H1 (cell line): Measurements from ENCODE around the gene DCTN5. TPM values are rescaled to one million over a fixed set of nuclear protein-coding genes. Genes with fewer than 3 reads are reported as not detected.

Experiments
- CTCF ChIA-PET: fragments of 300-600 bp; sonication (Branson Sonifier 250); formaldehyde crosslinking; loops from one replicate; lab custom pipeline; 2021; ENCODE audit not compliant: partially characterized antibody; lab: Charles Lee
- POLR2A ChIA-PET: fragments of 300-600 bp; sonication (Branson Sonifier 250); formaldehyde crosslinking; loops from one replicate; lab custom pipeline; 2021; ENCODE audit warnings: inconsistent platforms; ENCODE audit not compliant: partially characterized antibody; lab: Charles Lee
- DNase-seq, 2 experiments: peaks; one replicate each; pipeline versions ENCODE4 v3.0.0 to v3.0.0-alpha.2; 2010 to 2022; ENCODE audit warnings: low spot score in 2 of 2, low read depth in 1 of 2, mixed read lengths in 1 of 2
- FAIRE-seq: peaks from 2 replicates; lab custom pipeline; 2011; peaks lifted over from hg19 to GRCh38; lab: Jason Lieb, UNC
- H2AFZ ChIP-seq: 2 replicates; pipeline ENCODE4 v1.8.1; 2012; ENCODE audit warnings: low read length, inconsistent platforms
- H2AK5ac ChIP-seq: 2 replicates; pipeline ENCODE4 v1.6.1; 2013; ENCODE audit warnings: low read depth, low read length
- H2BK120ac ChIP-seq: replicated peaks from 2 replicates; pipeline ENCODE3; 2013; ENCODE audit warnings: low read depth, low read length, inconsistent platforms
- H2BK12ac ChIP-seq: 2 replicates; pipeline ENCODE4 v1.6.1; 2013; ENCODE audit warnings: low read depth, low read length
- H2BK15ac ChIP-seq: 2 replicates; pipeline ENCODE4 v1.6.1; 2013; ENCODE audit warnings: low read length
- H2BK20ac ChIP-seq: 2 replicates; pipeline ENCODE4 v1.6.1; 2013; ENCODE audit warnings: low read length
- H2BK5ac ChIP-seq: 2 replicates; pipeline ENCODE4 v1.6.1; 2013; ENCODE audit warnings: low read depth, low read length
- H3K14ac ChIP-seq: 2 replicates; pipeline ENCODE4 v1.6.1; 2013; ENCODE audit warnings: inconsistent platforms; ENCODE audit not compliant: insufficient read length
- H3K18ac ChIP-seq: 2 replicates; pipeline ENCODE4 v1.6.1; 2013; ENCODE audit warnings: low read length; ENCODE audit errors: extremely low read depth
- H3K23ac ChIP-seq: 2 replicates; pipeline ENCODE4 v1.6.1; 2013; ENCODE audit warnings: inconsistent platforms; ENCODE audit not compliant: insufficient read length
- H3K23me2 ChIP-seq: 2 replicates; pipeline ENCODE4 v1.6.1; 2013; ENCODE audit warnings: low read depth, low read length
- H3K27ac ChIP-seq: 2 replicates; pipeline ENCODE4 v1.6.1; 2011; ENCODE audit warnings: low read depth, low read length, inconsistent platforms
- H3K27me3 ChIP-seq, 4 experiments: replicated peaks in 1 of 4; 1 replicate in 1 of 4; 2 replicates in 3 of 4; pipeline versions ENCODE4 v1.6.1 to v1.8.1; 2011 to 2013; ENCODE audit warnings: low read length in 3 of 4, mild to moderate bottlenecking in 3 of 4, inconsistent platforms in 2 of 4, mixed read lengths in 2 of 4, moderate library complexity in 1 of 4; ENCODE audit not compliant: control insufficient read depth in 3 of 4, insufficient read depth in 3 of 4; ENCODE audit errors: extremely low read depth in 1 of 4
- H3K36me3 ChIP-seq, 4 experiments: 2 replicates each; pipeline versions ENCODE4 v1.6.1 to v1.8.1; 2011 to 2013; ENCODE audit warnings: mild to moderate bottlenecking in 4 of 4, low read length in 3 of 4, moderate library complexity in 2 of 4, control low read depth in 1 of 4, inconsistent platforms in 1 of 4; ENCODE audit not compliant: insufficient read depth in 4 of 4, control insufficient read depth in 2 of 4
- H3K4ac ChIP-seq: replicated peaks from 2 replicates; pipeline ENCODE3; 2013; ENCODE audit warnings: low read length, low read depth, mixed read lengths, inconsistent platforms; ENCODE audit not compliant: insufficient read length
- H3K4me1 ChIP-seq, 4 experiments: replicated peaks in 1 of 4; 1 replicate in 1 of 4; 2 replicates in 3 of 4; pipeline versions ENCODE4 v1.6.1 to v1.8.1; 2011 to 2013; ENCODE audit warnings: low read length in 3 of 4, inconsistent platforms in 2 of 4, mixed read lengths in 1 of 4; ENCODE audit not compliant: insufficient read depth in 4 of 4, control insufficient read depth in 3 of 4
- H3K4me2 ChIP-seq, 2 experiments: 2 replicates each; pipeline versions ENCODE4 v1.6.1 to v1.8.1; 2011 to 2013; ENCODE audit warnings: low read depth in 2 of 2, low read length in 2 of 2, control low read depth in 1 of 2, inconsistent platforms in 1 of 2, mild to moderate bottlenecking in 1 of 2; ENCODE audit not compliant: insufficient read depth in 1 of 2
- H3K4me3 ChIP-seq, 4 experiments: fragments of 200-600, 300-600 bp in 1 of 4; sonication (generic), shearing (Covaris generic), sonication (Bioruptor Twin) in 1 of 4; 2 replicates each; pipeline versions ENCODE4 v1.5.1 to v1.8.1; 2011 to 2016; ENCODE audit warnings: low read length in 4 of 4, low read depth in 3 of 4, control low read depth in 2 of 4, inconsistent platforms in 2 of 4, mild to moderate bottlenecking in 2 of 4, mixed read lengths in 1 of 4, moderate library complexity in 1 of 4; ENCODE audit not compliant: insufficient read depth in 2 of 4; ENCODE audit errors: extremely low read depth in 1 of 4
- H3K56ac ChIP-seq: replicated peaks from 2 replicates; pipeline ENCODE3; 2013; ENCODE audit warnings: low read depth, mild to moderate bottlenecking, mixed read lengths, low read length, inconsistent platforms; ENCODE audit not compliant: insufficient read length
- H3K79me1 ChIP-seq: 2 replicates; pipeline ENCODE4 v1.6.1; 2013; ENCODE audit warnings: low read depth, low read length, control low read depth
- H3K79me2 ChIP-seq, 2 experiments: 2 replicates each; pipeline versions ENCODE4 v1.6.1 to v1.8.1; 2012 to 2013; ENCODE audit warnings: low read length in 2 of 2, mild to moderate bottlenecking in 2 of 2, inconsistent platforms in 1 of 2; ENCODE audit not compliant: insufficient read depth in 2 of 2, control insufficient read depth in 1 of 2
- H3K9ac ChIP-seq, 4 experiments: replicated peaks in 1 of 4; 1 replicate in 1 of 4; 2 replicates in 3 of 4; pipeline versions ENCODE4 v1.6.1 to v1.8.1; 2011 to 2013; ENCODE audit warnings: low read depth in 3 of 4, low read length in 3 of 4, control low read depth in 2 of 4, mild to moderate bottlenecking in 2 of 4, moderate library complexity in 2 of 4, inconsistent platforms in 1 of 4; ENCODE audit errors: extremely low read depth in 1 of 4
- H3K9me3 ChIP-seq, 2 experiments: 2 replicates each; pipeline versions ENCODE4 v1.6.1 to v1.8.1; 2012 to 2013; ENCODE audit warnings: mild to moderate bottlenecking in 2 of 2, moderate library complexity in 2 of 2, control low read depth in 1 of 2, inconsistent platforms in 1 of 2, low read depth in 1 of 2, low read length in 1 of 2, mixed read lengths in 1 of 2; ENCODE audit not compliant: insufficient read depth in 2 of 2
- H4K20me1 ChIP-seq, 2 experiments: replicated peaks in 1 of 2; 2 replicates each; pipeline versions ENCODE3 to v1.8.1; 2011 to 2013; ENCODE audit warnings: inconsistent platforms in 2 of 2, low read length in 2 of 2, mild to moderate bottlenecking in 1 of 2; ENCODE audit not compliant: insufficient read depth in 2 of 2, control insufficient read depth in 1 of 2
- H4K5ac ChIP-seq: 2 replicates; pipeline ENCODE4 v1.6.1; 2013; ENCODE audit warnings: low read length, low read depth, mixed read lengths, inconsistent platforms; ENCODE audit not compliant: insufficient read length
- H4K8ac ChIP-seq: 2 replicates; pipeline ENCODE4 v1.8.0; 2013; ENCODE audit warnings: mild to moderate bottlenecking, moderate library complexity, low read length, inconsistent platforms; ENCODE audit not compliant: insufficient read depth; ENCODE audit errors: extremely low read depth
- H4K91ac ChIP-seq: replicated peaks from 2 replicates; pipeline ENCODE3; 2013; ENCODE audit warnings: low read length, mixed read lengths, inconsistent platforms; ENCODE audit not compliant: insufficient read length
- BACH1 ChIP-seq: IDR thresholded peaks from 2 replicates; pipeline ENCODE4 v1.6.1; 2012; ENCODE audit warnings: low read length, improper control_type of control experiment
- CTCF ChIP-seq, 3 experiments: IDR thresholded peaks; 1 replicate in 2 of 3; 2 replicates in 1 of 3; pipeline versions ENCODE4 v1.5.1 to v1.6.1; 2011; ENCODE audit warnings: low read length in 3 of 3, mild to moderate bottlenecking in 3 of 3, inconsistent platforms in 2 of 3, low read depth in 1 of 3, moderate library complexity in 1 of 3; ENCODE audit not compliant: insufficient read depth in 1 of 3; ENCODE audit errors: control extremely low read depth in 1 of 3
- MAX ChIP-seq: IDR thresholded peaks from 2 replicates; pipeline ENCODE4 v1.6.1; 2012; ENCODE audit warnings: inconsistent platforms
- POLR2AphosphoS5 ChIP-seq: IDR thresholded peaks from 2 replicates; pipeline ENCODE4 v1.6.1; 2011; ENCODE audit warnings: low read depth, low read length
- RAD21 ChIP-seq, 2 experiments: IDR thresholded peaks in 1 of 2; conservative IDR thresholded peaks in 1 of 2; 2 replicates each; pipeline ENCODE4 v1.6.1; 2011; ENCODE audit warnings: low read depth in 2 of 2, low read length in 2 of 2, improper control_type of control experiment in 1 of 2, inconsistent platforms in 1 of 2, mild to moderate bottlenecking in 1 of 2, moderate library complexity in 1 of 2
- RBBP5 ChIP-seq: IDR thresholded peaks from 2 replicates; pipeline ENCODE4 v1.7.1; 2012; ENCODE audit warnings: low read depth, mild to moderate bottlenecking, inconsistent platforms, low read length, moderate library complexity, borderline replicate concordance
- SIX5 ChIP-seq: IDR thresholded peaks from 2 replicates; pipeline ENCODE4 v1.6.1; 2011; ENCODE audit warnings: mild to moderate bottlenecking, low read depth, low read length
- SP1 ChIP-seq: IDR thresholded peaks from 2 replicates; pipeline ENCODE4 v1.6.1; 2011; ENCODE audit warnings: low read depth, low read length
- USF2 ChIP-seq: IDR thresholded peaks from 2 replicates; pipeline ENCODE4 v1.6.1; 2011; ENCODE audit warnings: low read length, improper control_type of control experiment
- WGBS, 2 experiments: shearing (Covaris generic) in 1 of 2; methylation state at CpG; one replicate each; pipeline versions ENCODE4 v1.1.6 to v1.1.7; 2013 to 2015; ENCODE audit warnings: low lambda C conversion rate in 2 of 2, mixed read lengths in 2 of 2, inconsistent platforms in 1 of 2, low coverage in 1 of 2, missing lambda C conversion rate in 1 of 2; ENCODE audit not compliant: insufficient replicate concordance in 2 of 2, insufficient coverage in 1 of 2, insufficient read length in 1 of 2; ENCODE audit errors: extremely low coverage in 1 of 2, missing lambda C conversion rate in 1 of 2; 5-methylcytosine and 5-hydroxymethylcytosine counted together
- polyA plus RNA-seq, 7 experiments: library from polyadenylated mRNA; depleted of rRNA in 3 of 7; stranded (reverse) in 5 of 7; unstranded in 2 of 7; fragments of >200 nt in 5 of 7; fragments of 200-250 nt in 2 of 7; gene quantifications; 1 replicate in 5 of 7; 2 replicates in 1 of 7; 4 replicates in 1 of 7; pipeline versions ENCODE4 v1.2.1 to v1.2.3, GENCODE V29; 2011 to 2013; ENCODE audit warnings: missing spikeins in 2 of 7, mixed read lengths in 2 of 7
- total RNA-seq: library from RNA; stranded (reverse); fragmentation: NEBNext Ultra II Directional; extraction: Animal tissue kit (Norgen Biotek cat#: 25700); gene quantifications from 2 replicates; pipeline ENCODE4 v1.2.1, GENCODE V29; 2021

The DCTN5 gene
- total and polyA plus RNA-seq, 2 of the 8 experiments (the other 6 are each of a cell fraction or from before 2014, with no cell fraction given): 36.0 to 74.0 TPM

GRCh38 chr16:23676924-23677480 lies 35.7 kb downstream of the DCTN5 start:
- Histone ChIP-seq H3K27ac (no peak overlapping the region), H3K27me3 (no peaks in the 10 kb centered on the region), H2BK120ac (no peak overlapping the region), H3K9ac (no peak overlapping the region), H2BK15ac (no peak overlapping the region), H2AK5ac (no peak overlapping the region), H3K4me3 (no peak overlapping the region), H3K23me2 (peaks cover 11% of the 10 kb centered on the region; the same call in 1 of the 2 replicates), H3K4me1 (peaks cover 2 to 8% (median 7%) of the 10 kb centered on the region in 4 experiments; a peak in 4 of 7 replicates), H3K4me2 (no peak overlapping the region), H2BK12ac (no peak overlapping the region), H2BK20ac (no peak overlapping the region), H3K18ac (no peak overlapping the region), H2AFZ (no peak overlapping the region), H3K56ac (no peak overlapping the region), H2BK5ac (no peak overlapping the region), H4K5ac (no peak overlapping the region), H3K4ac (no peak overlapping the region), H4K20me1 (peaks cover 2 to 10% of the 10 kb centered on the region in 2 experiments), H3K14ac (no peak overlapping the region), H3K36me3 (peaks cover 14 to 21% (median 18%) of the 10 kb centered on the region in 4 experiments), H4K8ac (no peak overlapping the region), H3K79me2 (peaks cover 16 to 31% of the 10 kb centered on the region in 2 experiments), H3K79me1 (peaks cover 12% of the 10 kb centered on the region), H3K9me3 (no peaks in the 10 kb centered on the region), H3K23ac (no peak overlapping the region), H4K91ac (no peak overlapping the region)
- CTCF ChIA-PET: interaction anchor here (0.6 to 4.7 kb wide), 9 partner anchors 7 to 1978 kb away, joined by 3 to 43 read pairs (median 5); no protein-coding TSS in a partner anchor
- WGBS, 2 experiments: 96% methylated on average over 2 of the region's 2 CpGs; no CpG with 5 or more reads in 1 of the 2 experiments
- POLR2A ChIA-PET: interaction anchor here (0.8 to 13.1 kb wide), 8 partner anchors 9 to 53 kb away, joined by 3 to 230 read pairs (median 4); partner anchors contain the start of genes DCTN5 and PALB2
- no peak for FAIRE-seq
- no peak for DNase-seq
- TF ChIP-seq CTCF (IDR thresholded peaks at IDR 0.05; ENCODE audit: control extremely low read depth in 1 of 3, insufficient read depth in 1 of 3, low read depth in 1 of 3, low read length in 3 of 3) (no peak), POLR2AphosphoS5 (no peak), BACH1 (no peak), MAX (no peak), SP1 (no peak), USF2 (no peak), RBBP5 (no peak), RAD21 (IDR thresholded peaks at IDR 0.05 in 1 of 2, conservative IDR thresholded peaks at IDR 0.05 in 1 of 2; ENCODE audit: low read depth in 2 of 2, low read length in 2 of 2) (no peak), SIX5 (no peak)
